ENCODE results near the gene TMEM192. TPM values are rescaled to one million over a fixed set of nuclear protein-coding genes. Genes with fewer than 3 reads are reported as not detected.
"Not testable (repeated sequence)": the region's sequence is repeated elsewhere in the genome, so short reads cannot be mapped to it uniquely, and the experiment has no call there.

The TMEM192 gene
- total RNA-seq, 2 donors from 2014 or later, result 13.1 to 15.1 TPM

DNA sequence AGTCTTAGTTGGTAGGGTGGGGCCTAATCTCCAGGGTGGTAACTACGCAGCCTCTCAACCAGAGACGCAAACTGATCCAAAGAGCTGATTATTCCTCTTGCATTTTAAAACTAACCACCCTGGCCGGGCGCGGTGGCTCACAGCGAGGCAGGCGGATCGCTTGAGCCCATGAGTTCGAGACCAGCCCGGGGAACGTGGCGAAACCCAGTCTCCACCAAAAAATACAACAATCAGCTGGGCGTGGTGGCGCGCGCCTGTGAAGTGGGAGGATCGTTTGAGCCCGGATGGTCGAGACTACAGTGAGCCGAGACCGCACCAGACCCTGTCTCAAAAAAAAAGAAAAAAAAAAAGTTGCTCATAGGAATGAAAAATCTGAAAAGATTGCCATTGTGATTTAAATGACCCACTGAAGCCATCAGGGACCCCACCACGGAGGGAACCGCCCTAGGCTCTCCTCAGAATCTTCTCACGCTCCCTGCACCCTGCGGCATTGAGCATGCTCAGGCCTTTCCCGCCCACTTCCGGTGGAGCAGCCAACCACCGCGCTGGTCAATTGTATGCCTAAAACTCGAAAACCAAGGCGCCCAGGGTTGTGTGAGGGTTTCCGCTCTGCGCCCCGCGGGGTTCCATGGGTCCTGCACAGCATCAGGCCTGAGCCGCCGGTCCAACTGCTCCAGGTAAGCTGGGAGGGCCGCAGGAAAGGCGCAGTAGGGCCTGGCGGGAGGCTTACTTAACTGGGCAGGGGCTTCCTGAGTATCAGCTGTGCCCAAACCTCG is 81.0 kb downstream of the TMEM192 start, which contains the start of gene TRIM60:
Gene TRIM60 (plus strand): TSS at position 564 of the 776 bp plus-strand sequence. CDS start 8,074 bp downstream, outside the sequence.
- Mint-ChIP-seq H3K4me1 (no peaks in the 10 kb centered on the region), H3K9me3 (no peaks in the 10 kb centered on the region)
- DNase-seq, result no peak

DNA sequence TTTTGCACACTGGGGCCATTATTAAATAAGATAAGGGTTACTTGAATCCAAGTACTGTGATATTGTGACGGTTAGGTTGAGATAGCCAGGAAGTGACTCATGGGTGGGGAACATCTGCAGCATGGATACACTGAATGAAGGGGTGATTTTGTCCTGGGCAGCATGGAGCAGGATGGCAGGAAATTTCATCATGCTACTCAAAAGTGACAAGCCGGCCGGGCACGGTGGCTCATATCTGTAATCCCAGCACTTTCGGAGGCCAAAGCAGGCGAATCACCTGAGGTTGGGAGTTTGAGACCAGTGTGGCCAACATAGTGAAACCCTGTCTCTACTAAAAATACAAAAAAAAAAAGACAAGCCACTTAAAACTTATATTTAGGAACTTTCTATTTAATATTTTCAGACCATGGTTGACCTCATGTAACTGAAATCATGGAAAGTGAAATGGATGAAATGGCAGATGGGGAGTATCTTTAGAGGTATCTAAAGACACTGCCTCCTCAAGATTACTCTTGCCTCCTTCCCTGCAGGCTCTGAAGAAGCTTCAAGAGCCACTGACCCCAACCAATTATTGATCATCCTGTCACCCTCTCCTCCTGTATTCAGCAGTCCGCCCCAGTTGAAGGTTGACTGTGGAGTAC is 84.8 kb downstream of the TMEM192 start:
- no peak overlapping the region for H3K4me3 Mint-ChIP-seq
- WGBS, 2 experiments (ENCODE audit: insufficient coverage in 1 of 2, insufficient read length in 1 of 2), result 83 to 86% methylated on average over 4 to 7 of the region's 7 CpGs
- no peak overlapping the region for H3K27ac Mint-ChIP-seq
- Histone ChIP-seq H3K4me1 (ENCODE audit: control insufficient read depth, insufficient read depth, low read length) (no peaks in the 10 kb centered on the region), H3K27me3 (ENCODE audit: control insufficient read depth, insufficient read depth, low read length, poor library complexity, severe bottlenecking) (no peaks in the 10 kb centered on the region), H3K9ac (ENCODE audit: extremely low read depth, low read length, poor library complexity, severe bottlenecking) (no peak overlapping the region), H3K36me3 (ENCODE audit: control insufficient read depth, insufficient read depth, low read length) (no peaks in the 10 kb centered on the region), H3K9me3 (ENCODE audit: control insufficient read depth, low read length) (no peaks in the 10 kb centered on the region), H3K4me3 (ENCODE audit: low read length) (no peak overlapping the region), H3K27ac (ENCODE audit: low read depth, low read length) (no peak overlapping the region)
- H3K36me3 Mint-ChIP-seq (ENCODE audit: low read depth), result no peaks in the 10 kb centered on the region
- H3K9me3 Mint-ChIP-seq, result no peaks in the 10 kb centered on the region
- TF ChIP-seq, protein P1, sequence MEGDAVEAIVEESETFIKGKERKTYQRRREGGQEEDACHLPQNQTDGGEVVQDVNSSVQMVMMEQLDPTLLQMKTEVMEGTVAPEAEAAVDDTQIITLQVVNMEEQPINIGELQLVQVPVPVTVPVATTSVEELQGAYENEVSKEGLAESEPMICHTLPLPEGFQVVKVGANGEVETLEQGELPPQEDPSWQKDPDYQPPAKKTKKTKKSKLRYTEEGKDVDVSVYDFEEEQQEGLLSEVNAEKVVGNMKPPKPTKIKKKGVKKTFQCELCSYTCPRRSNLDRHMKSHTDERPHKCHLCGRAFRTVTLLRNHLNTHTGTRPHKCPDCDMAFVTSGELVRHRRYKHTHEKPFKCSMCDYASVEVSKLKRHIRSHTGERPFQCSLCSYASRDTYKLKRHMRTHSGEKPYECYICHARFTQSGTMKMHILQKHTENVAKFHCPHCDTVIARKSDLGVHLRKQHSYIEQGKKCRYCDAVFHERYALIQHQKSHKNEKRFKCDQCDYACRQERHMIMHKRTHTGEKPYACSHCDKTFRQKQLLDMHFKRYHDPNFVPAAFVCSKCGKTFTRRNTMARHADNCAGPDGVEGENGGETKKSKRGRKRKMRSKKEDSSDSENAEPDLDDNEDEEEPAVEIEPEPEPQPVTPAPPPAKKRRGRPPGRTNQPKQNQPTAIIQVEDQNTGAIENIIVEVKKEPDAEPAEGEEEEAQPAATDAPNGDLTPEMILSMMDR (conservative IDR thresholded peaks at IDR 0.05), result no peak
- H3K27me3 Mint-ChIP-seq (ENCODE audit: insufficient read depth), result no peaks in the 10 kb centered on the region
- no peaks in the 10 kb centered on the region for H3K4me1 Mint-ChIP-seq
- DNase-seq, result no peak

More for the DNA sequence above, 81.0 kb downstream of the TMEM192 start, which contains the start of gene TRIM60:
- H3K4me3 ChIP-seq (ENCODE audit: low read length), result no peak within 1 kb of the TSS
- WGBS, 2 experiments (ENCODE audit: insufficient coverage in 1 of 2, insufficient read length in 1 of 2), result 97 to 98% methylated on average over 26 to 41 of the region's 41 CpGs
- Mint-ChIP-seq H3K27me3 (ENCODE audit: insufficient read depth) (no peaks in the 10 kb centered on the region), H3K36me3 (ENCODE audit: low read depth) (no peaks in the 10 kb centered on the region), H3K27ac (no peak within 1 kb of the TSS), H3K4me3 (no peak within 1 kb of the TSS)
- H3K36me3 ChIP-seq (ENCODE audit: control insufficient read depth, insufficient read depth, low read length), result no peaks in the 10 kb centered on the region
- TF ChIP-seq, protein P1 (conservative IDR thresholded peaks at IDR 0.05), result no peak
- H3K27me3 ChIP-seq (ENCODE audit: control insufficient read depth, insufficient read depth, low read length, poor library complexity, severe bottlenecking), result no peaks in the 10 kb centered on the region
- H3K9ac ChIP-seq (ENCODE audit: extremely low read depth, low read length, poor library complexity, severe bottlenecking), result no peak within 1 kb of the TSS
- H3K9me3 ChIP-seq (ENCODE audit: control insufficient read depth, low read length), result no peaks in the 10 kb centered on the region
- H3K27ac ChIP-seq (ENCODE audit: low read depth, low read length), result no peak within 1 kb of the TSS
- H3K4me1 ChIP-seq (ENCODE audit: control insufficient read depth, insufficient read depth, low read length), result no peaks in the 10 kb centered on the region

- not testable (repeated sequence) for H3K36me3 Mint-ChIP-seq (ENCODE audit: low read depth); H3K27me3 Mint-ChIP-seq (ENCODE audit: insufficient read depth); DNase-seq; H3K27ac ChIP-seq (ENCODE audit: low read depth, low read length); H3K4me1 Mint-ChIP-seq; H3K9ac ChIP-seq (ENCODE audit: extremely low read depth, low read length, poor library complexity, severe bottlenecking); H3K4me1 ChIP-seq (ENCODE audit: control insufficient read depth, insufficient read depth, low read length); H3K9me3 Mint-ChIP-seq; H3K9me3 ChIP-seq (ENCODE audit: control insufficient read depth, low read length); H3K36me3 ChIP-seq (ENCODE audit: control insufficient read depth, insufficient read depth, low read length); H3K4me3 ChIP-seq (ENCODE audit: low read length); H3K27me3 ChIP-seq (ENCODE audit: control insufficient read depth, insufficient read depth, low read length, poor library complexity, severe bottlenecking); H3K27ac Mint-ChIP-seq; H3K4me3 Mint-ChIP-seq
- 97 to 100% methylated on average over 1 to 8 of the region's 8 CpGs for WGBS, 2 experiments (ENCODE audit: insufficient coverage in 1 of 2, insufficient read length in 1 of 2)
Measured at GRCh38 chr4:165025782-165026181, 86.9 kb downstream of the TMEM192 start.

Other genes starting within 250 kb of the TMEM192 start
- gene APELA, start 235.7 kb downstream of the TMEM192 start, total RNA-seq, result 10 to 100 TPM in 1 of 2 donors, 1 to 10 TPM in 1; 3.3 to 21.5 TPM
- 1 to 10 TPM; 2.7 to 3.8 TPM for gene TRIM61, start 135.2 kb downstream of the TMEM192 start, total RNA-seq
- gene TRIM60, start 80.9 kb downstream of the TMEM192 start, total RNA-seq, result not detected
- gene TRIM75, start 59.0 kb downstream of the TMEM192 start, total RNA-seq, result not detected
- gene KLHL2, start 94.7 kb upstream of the TMEM192 start, total RNA-seq, result 10 to 100 TPM; 11.6 to 16.0 TPM
- 100 to 1,000 TPM; 106 to 109 TPM for gene MSMO1, start 214.8 kb upstream of the TMEM192 start, total RNA-seq

Data from endodermal cell (in vitro differentiated cells).